ENCODE data around the gene TENT4B. TPM values are rescaled to one million over a fixed set of nuclear protein-coding genes. Genes with fewer than 3 reads are reported as not detected.

Gene TENT4B
- total RNA-seq, 1 experiment from 2014 or later = 11.4 TPM

- no peaks in the 10 kb centered on the region for H4K20me1 ChIP-seq (ENCODE audit: insufficient read depth)
- DNase-seq = no peak
- H3K27me3 ChIP-seq (ENCODE audit: insufficient read depth, low read depth) = no peaks in the 10 kb centered on the region
- ChIA-PET POLR2A (ENCODE audit: unreplicated experiment) (no interaction called here), CTCF (no interaction called here)
- no peaks in the 10 kb centered on the region for H3K9me2 ChIP-seq (ENCODE audit: insufficient read depth)
- H3K4me2 ChIP-seq = no peak overlapping the region
- BruUV-seq (replicated peaks) = no TSS peak
- no peaks in the 10 kb centered on the region for H3F3A ChIP-seq (ENCODE audit: insufficient read depth, low read depth)
- H2AFZ ChIP-seq = no peak overlapping the region
- no peaks in the 10 kb centered on the region for H3K9me3 ChIP-seq (ENCODE audit: insufficient read depth, low read depth)
- no peak overlapping the region for H3K27ac ChIP-seq
- intact Hi-C loops (cut with micrococcal nuclease; ENCODE audit: unreplicated experiment) = no loop called here
- TF ChIP-seq EZH2 (IDR thresholded peaks at IDR 0.05; ENCODE audit: low read depth) = no peak
- TF ChIP-seq, protein P1, sequence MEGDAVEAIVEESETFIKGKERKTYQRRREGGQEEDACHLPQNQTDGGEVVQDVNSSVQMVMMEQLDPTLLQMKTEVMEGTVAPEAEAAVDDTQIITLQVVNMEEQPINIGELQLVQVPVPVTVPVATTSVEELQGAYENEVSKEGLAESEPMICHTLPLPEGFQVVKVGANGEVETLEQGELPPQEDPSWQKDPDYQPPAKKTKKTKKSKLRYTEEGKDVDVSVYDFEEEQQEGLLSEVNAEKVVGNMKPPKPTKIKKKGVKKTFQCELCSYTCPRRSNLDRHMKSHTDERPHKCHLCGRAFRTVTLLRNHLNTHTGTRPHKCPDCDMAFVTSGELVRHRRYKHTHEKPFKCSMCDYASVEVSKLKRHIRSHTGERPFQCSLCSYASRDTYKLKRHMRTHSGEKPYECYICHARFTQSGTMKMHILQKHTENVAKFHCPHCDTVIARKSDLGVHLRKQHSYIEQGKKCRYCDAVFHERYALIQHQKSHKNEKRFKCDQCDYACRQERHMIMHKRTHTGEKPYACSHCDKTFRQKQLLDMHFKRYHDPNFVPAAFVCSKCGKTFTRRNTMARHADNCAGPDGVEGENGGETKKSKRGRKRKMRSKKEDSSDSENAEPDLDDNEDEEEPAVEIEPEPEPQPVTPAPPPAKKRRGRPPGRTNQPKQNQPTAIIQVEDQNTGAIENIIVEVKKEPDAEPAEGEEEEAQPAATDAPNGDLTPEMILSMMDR (conservative IDR thresholded peaks at IDR 0.05) = no peak
- H3K79me2 ChIP-seq (ENCODE audit: low read depth) = no peaks in the 10 kb centered on the region
- H3K4me3 ChIP-seq = no peak overlapping the region
- H3K4me1 ChIP-seq (replicated peaks; ENCODE audit: insufficient read depth) = no peaks in the 10 kb centered on the region
- H3K36me3 ChIP-seq (ENCODE audit: low read depth) = no peaks in the 10 kb centered on the region
Observed at GRCh38 chr16:50139580-50139979, 13.5 kb upstream of the TENT4B start.

- ChIA-PET POLR2A (ENCODE audit: unreplicated experiment) (no interaction called here), CTCF (no interaction called here)
- H3K36me3 ChIP-seq (ENCODE audit: low read depth) = no peaks in the 10 kb centered on the region
- TF ChIP-seq, protein P1 (conservative IDR thresholded peaks at IDR 0.05) = no peak
- TF ChIP-seq EZH2 (IDR thresholded peaks at IDR 0.05; ENCODE audit: low read depth) = no peak
- intact Hi-C loops (cut with micrococcal nuclease; ENCODE audit: unreplicated experiment) = no loop called here
- no peaks in the 10 kb centered on the region for H3K9me2 ChIP-seq (ENCODE audit: insufficient read depth)
- no peaks in the 10 kb centered on the region for H4K20me1 ChIP-seq (ENCODE audit: insufficient read depth)
- no peak overlapping the region for H3K4me3 ChIP-seq
- no peaks in the 10 kb centered on the region for H3K79me2 ChIP-seq (ENCODE audit: low read depth)
- H3K27me3 ChIP-seq (ENCODE audit: insufficient read depth, low read depth) = no peaks in the 10 kb centered on the region
- no peaks in the 10 kb centered on the region for H3F3A ChIP-seq (ENCODE audit: insufficient read depth, low read depth)
- H2AFZ ChIP-seq = no peak overlapping the region
- no peak for DNase-seq
- no peak overlapping the region for H3K27ac ChIP-seq
- H3K4me1 ChIP-seq (replicated peaks; ENCODE audit: insufficient read depth) = no peaks in the 10 kb centered on the region
- no peak overlapping the region for H3K4me2 ChIP-seq
- no peaks in the 10 kb centered on the region for H3K9me3 ChIP-seq (ENCODE audit: insufficient read depth, low read depth)
- BruUV-seq (replicated peaks) = no TSS peak
Observed at GRCh38 chr16:50144211-50144610, 8.9 kb upstream of the TENT4B start.

- Histone ChIP-seq H3K79me2 (ENCODE audit: low read depth) (no peaks in the 10 kb centered on the region), H3K4me1 (replicated peaks; ENCODE audit: insufficient read depth) (no peaks in the 10 kb centered on the region), H3F3A (ENCODE audit: insufficient read depth, low read depth) (no peaks in the 10 kb centered on the region), H3K27me3 (ENCODE audit: insufficient read depth, low read depth) (no peaks in the 10 kb centered on the region), H3K9me2 (ENCODE audit: insufficient read depth) (no peaks in the 10 kb centered on the region), H3K4me3 (no peak overlapping the region), H3K9me3 (ENCODE audit: insufficient read depth, low read depth) (no peaks in the 10 kb centered on the region), H4K20me1 (ENCODE audit: insufficient read depth) (no peaks in the 10 kb centered on the region), H3K27ac (no peak overlapping the region), H3K4me2 (no peak overlapping the region), H3K36me3 (ENCODE audit: low read depth) (no peaks in the 10 kb centered on the region), H2AFZ (no peak overlapping the region)
- ChIA-PET POLR2A (ENCODE audit: unreplicated experiment) (no interaction called here), CTCF (no interaction called here)
- no peak for DNase-seq
- intact Hi-C loops (cut with micrococcal nuclease; ENCODE audit: unreplicated experiment) = no loop called here
- TF ChIP-seq, protein P1 (conservative IDR thresholded peaks at IDR 0.05) = no peak
- no peak for TF ChIP-seq EZH2 (IDR thresholded peaks at IDR 0.05; ENCODE audit: low read depth)
- BruUV-seq (replicated peaks) = no TSS peak
Observed at GRCh38 chr16:50146479-50147435, 6.3 kb upstream of the TENT4B start.
